ENCODE measurements around the gene WDR18. TPM values are rescaled to one million over a fixed set of nuclear protein-coding genes. Genes with fewer than 3 reads are reported as not detected.
A peak's percentile ranks its signal among the peaks of the same experiment; 100 is the strongest.

The WDR18 gene
- total RNA-seq, 1 experiment from 2014 or later: 56.7 TPM

DNA sequence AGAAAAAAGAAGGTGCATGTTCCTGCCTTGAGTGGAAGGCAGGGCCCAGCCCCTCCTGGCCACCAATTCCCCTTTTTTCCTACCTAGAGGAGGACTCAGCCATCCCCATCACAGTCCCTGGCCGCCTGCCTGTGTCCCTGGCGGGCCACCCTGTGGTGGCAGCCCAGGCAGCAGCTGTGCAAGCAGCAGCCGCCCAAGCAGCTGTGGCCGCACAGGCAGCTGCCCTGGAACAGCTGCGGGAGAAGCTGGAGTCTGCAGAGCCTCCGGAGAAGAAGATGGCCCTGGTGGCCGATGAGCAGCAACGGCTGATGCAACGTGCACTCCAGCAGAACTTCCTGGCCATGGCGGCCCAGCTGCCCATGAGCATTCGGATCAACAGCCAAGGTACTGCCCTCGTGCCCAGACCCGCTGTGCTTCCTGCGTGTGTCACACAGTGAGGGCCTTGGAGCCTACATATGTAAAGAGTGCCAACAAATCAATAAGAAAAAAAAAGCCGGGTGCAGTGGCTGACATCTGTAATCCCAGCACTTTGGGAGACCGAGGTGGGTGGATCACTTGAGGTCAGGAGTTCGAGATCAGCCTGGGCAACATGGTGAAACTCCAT lies 17.6 kb upstream of the WDR18 start:
- no peak for ATAC-seq
- 0 out of 2 replicates have a peak, but pooled peaks cover 4% of the 10 kb centered on the region for H3K9me3 ChIP-seq (ENCODE audit: low read length)
- intact Hi-C loops (cut with micrococcal nuclease): no loop called here
- CTCF ChIA-PET: no interaction called here
- no peaks in the 10 kb centered on the region for H4K20me1 ChIP-seq (ENCODE audit: low read length)
- no peak overlapping the region for H3K4me2 ChIP-seq (ENCODE audit: low read length)
- POLR2A ChIA-PET (ENCODE audit: unreplicated experiment): no interaction called here
- no peak overlapping the region for H3K27ac ChIP-seq (ENCODE audit: low read length)
- TF ChIP-seq EZH2 (IDR thresholded peaks at IDR 0.05; ENCODE audit: low read length, unreplicated experiment): no peak
- TF ChIP-seq EZH2phosphoT487 (IDR thresholded peaks at IDR 0.05; ENCODE audit: borderline replicate concordance, low read length): no peak
- TF ChIP-seq, protein P1, sequence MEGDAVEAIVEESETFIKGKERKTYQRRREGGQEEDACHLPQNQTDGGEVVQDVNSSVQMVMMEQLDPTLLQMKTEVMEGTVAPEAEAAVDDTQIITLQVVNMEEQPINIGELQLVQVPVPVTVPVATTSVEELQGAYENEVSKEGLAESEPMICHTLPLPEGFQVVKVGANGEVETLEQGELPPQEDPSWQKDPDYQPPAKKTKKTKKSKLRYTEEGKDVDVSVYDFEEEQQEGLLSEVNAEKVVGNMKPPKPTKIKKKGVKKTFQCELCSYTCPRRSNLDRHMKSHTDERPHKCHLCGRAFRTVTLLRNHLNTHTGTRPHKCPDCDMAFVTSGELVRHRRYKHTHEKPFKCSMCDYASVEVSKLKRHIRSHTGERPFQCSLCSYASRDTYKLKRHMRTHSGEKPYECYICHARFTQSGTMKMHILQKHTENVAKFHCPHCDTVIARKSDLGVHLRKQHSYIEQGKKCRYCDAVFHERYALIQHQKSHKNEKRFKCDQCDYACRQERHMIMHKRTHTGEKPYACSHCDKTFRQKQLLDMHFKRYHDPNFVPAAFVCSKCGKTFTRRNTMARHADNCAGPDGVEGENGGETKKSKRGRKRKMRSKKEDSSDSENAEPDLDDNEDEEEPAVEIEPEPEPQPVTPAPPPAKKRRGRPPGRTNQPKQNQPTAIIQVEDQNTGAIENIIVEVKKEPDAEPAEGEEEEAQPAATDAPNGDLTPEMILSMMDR (conservative IDR thresholded peaks at IDR 0.05; ENCODE audit: low read depth, low read length): no peak
- no peak overlapping the region for H2AFZ ChIP-seq (ENCODE audit: low read length)
- H3K9ac ChIP-seq (ENCODE audit: low read length): no peak overlapping the region
- H3K9me2 ChIP-seq (replicated peaks; ENCODE audit: low read length): no peaks in the 10 kb centered on the region
- no peaks in the 10 kb centered on the region for H3K27me3 ChIP-seq (ENCODE audit: low read length)
- no TSS peak for BruUV-seq (replicated peaks)
- no peak overlapping the region for H3K4me3 ChIP-seq (ENCODE audit: low read length)
- H3K4me1 ChIP-seq (ENCODE audit: insufficient read depth, low read length): peaks cover 5% of the 10 kb centered on the region; the same call in 1 of the 2 replicates
- no peaks in the 10 kb centered on the region for H3F3A ChIP-seq (ENCODE audit: low read length, unreplicated experiment)
- peaks cover 7% of the 10 kb centered on the region for H3K36me3 ChIP-seq (ENCODE audit: low read depth, low read length)
- no peak for DNase-seq
- no peaks in the 10 kb centered on the region for H3K79me2 ChIP-seq (ENCODE audit: low read length)

DNA sequence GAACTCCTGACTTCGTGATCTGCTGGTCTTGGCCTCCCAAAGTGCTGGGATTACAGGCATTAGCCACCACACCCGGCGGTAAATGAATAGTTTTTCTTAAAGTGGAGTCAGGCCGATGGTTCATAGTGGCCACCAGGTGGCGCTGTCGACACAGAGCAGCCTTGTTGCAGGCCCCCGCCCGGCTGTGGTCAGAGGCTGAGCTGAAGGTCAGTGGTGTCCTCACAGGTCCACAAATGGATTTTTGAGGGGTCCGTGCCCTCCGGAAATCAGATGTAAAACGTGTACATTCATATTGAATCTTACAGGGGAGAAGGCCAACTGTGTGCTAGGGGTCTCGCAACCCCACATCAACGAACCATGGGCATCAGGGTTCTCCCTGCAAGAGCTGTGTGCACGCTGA lies 13.4 kb upstream of the WDR18 start:
- Histone ChIP-seq H3K4me1 (ENCODE audit: insufficient read depth, low read length) (no peaks in the 10 kb centered on the region), H3F3A (ENCODE audit: low read length, unreplicated experiment) (no peaks in the 10 kb centered on the region), H3K9me3 (ENCODE audit: low read length) (0 out of 2 replicates have a peak, but pooled peaks cover 4% of the 10 kb centered on the region), H3K4me2 (ENCODE audit: low read length) (no peak overlapping the region), H3K27me3 (ENCODE audit: low read length) (no peaks in the 10 kb centered on the region), H2AFZ (ENCODE audit: low read length) (no peak overlapping the region), H3K9ac (ENCODE audit: low read length) (no peak overlapping the region), H3K4me3 (ENCODE audit: low read length) (no peak overlapping the region), H3K9me2 (replicated peaks; ENCODE audit: low read length) (no peaks in the 10 kb centered on the region), H4K20me1 (ENCODE audit: low read length) (no peaks in the 10 kb centered on the region), H3K36me3 (ENCODE audit: low read depth, low read length) (peaks cover 7% of the 10 kb centered on the region), H3K79me2 (ENCODE audit: low read length) (no peaks in the 10 kb centered on the region), H3K27ac (ENCODE audit: low read length) (no peak overlapping the region)
- CTCF ChIA-PET: no interaction called here
- DNase-seq: no peak
- TF ChIP-seq, protein P1 (conservative IDR thresholded peaks at IDR 0.05; ENCODE audit: low read depth, low read length): peak; percentile 74
- no peak for TF ChIP-seq EZH2phosphoT487 (IDR thresholded peaks at IDR 0.05; ENCODE audit: borderline replicate concordance, low read length)
- no TSS peak for BruUV-seq (replicated peaks)
- no peak for ATAC-seq
- intact Hi-C loops (cut with micrococcal nuclease): no loop called here
- POLR2A ChIA-PET (ENCODE audit: unreplicated experiment): no interaction called here

DNA sequence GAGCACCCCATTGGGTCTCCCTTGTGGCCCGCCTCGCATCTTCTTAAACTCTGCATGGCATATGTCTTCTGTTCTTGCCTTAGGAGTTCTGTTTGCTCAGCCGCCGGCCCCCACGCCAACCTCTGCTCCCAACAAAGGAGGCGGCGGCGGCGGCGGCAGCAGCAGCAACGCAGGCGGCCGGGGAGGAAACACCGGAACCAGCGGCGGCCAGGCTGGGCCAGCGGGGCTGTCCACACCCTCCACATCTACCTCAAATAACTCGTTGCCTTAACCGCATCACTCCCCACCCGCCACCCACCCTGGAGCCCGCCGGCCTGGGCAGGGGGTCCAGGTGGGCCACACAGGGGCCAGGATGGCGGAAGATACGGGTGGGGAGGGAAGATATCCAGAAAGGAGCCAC lies 12.3 kb upstream of the WDR18 start:
- Histone ChIP-seq H3K4me2 (ENCODE audit: low read length) (no peak overlapping the region), H3K4me1 (ENCODE audit: insufficient read depth, low read length) (no peaks in the 10 kb centered on the region), H3K27me3 (ENCODE audit: low read length) (no peaks in the 10 kb centered on the region), H3F3A (ENCODE audit: low read length, unreplicated experiment) (no peaks in the 10 kb centered on the region), H3K36me3 (ENCODE audit: low read depth, low read length) (peaks cover 7% of the 10 kb centered on the region), H3K4me3 (ENCODE audit: low read length) (no peak overlapping the region), H3K9me3 (ENCODE audit: low read length) (0 out of 2 replicates have a peak, but pooled peaks cover 4% of the 10 kb centered on the region), H2AFZ (ENCODE audit: low read length) (no peak overlapping the region), H3K9me2 (replicated peaks; ENCODE audit: low read length) (no peaks in the 10 kb centered on the region), H4K20me1 (ENCODE audit: low read length) (no peaks in the 10 kb centered on the region), H3K9ac (ENCODE audit: low read length) (no peak overlapping the region), H3K79me2 (ENCODE audit: low read length) (no peaks in the 10 kb centered on the region), H3K27ac (ENCODE audit: low read length) (no peak overlapping the region)
- DNase-seq: no peak
- no TSS peak for BruUV-seq (replicated peaks)
- intact Hi-C loops (cut with micrococcal nuclease): no loop called here
- TF ChIP-seq, protein P1 (conservative IDR thresholded peaks at IDR 0.05; ENCODE audit: low read depth, low read length): no peak
- TF ChIP-seq EZH2 (IDR thresholded peaks at IDR 0.05; ENCODE audit: low read length, unreplicated experiment) (no peak), EZH2phosphoT487 (IDR thresholded peaks at IDR 0.05; ENCODE audit: borderline replicate concordance, low read length) (no peak)
- ChIA-PET CTCF (no interaction called here), POLR2A (ENCODE audit: unreplicated experiment) (no interaction called here)
- no peak for ATAC-seq
